Rectal smooth muscle tissue (tissue), 1 donor: Measurements from ENCODE around the gene ARL4A.

ENCODE experiments used
- H3K27ac ChIP-seq: one replicate; pipeline ENCODE4 v1.7.0; 2013; ENCODE audit warnings: low read depth, low read length, inconsistent platforms
- H3K27me3 ChIP-seq: one replicate; pipeline ENCODE4 v1.7.0; 2013; ENCODE audit warnings: low read length; ENCODE audit not compliant: control insufficient read depth, insufficient read depth
- H3K36me3 ChIP-seq: one replicate; pipeline ENCODE4 v1.7.0; 2013; ENCODE audit warnings: low read length; ENCODE audit not compliant: control insufficient read depth, insufficient read depth
- H3K4me1 ChIP-seq: one replicate; pipeline ENCODE4 v1.7.0; 2013; ENCODE audit warnings: low read length; ENCODE audit not compliant: control insufficient read depth, insufficient read depth
- H3K4me3 ChIP-seq: one replicate; pipeline ENCODE4 v1.7.0; 2013; ENCODE audit warnings: low read length
- H3K9ac ChIP-seq: one replicate; pipeline ENCODE4 v1.7.0; 2013; ENCODE audit warnings: low read length

Gene ARL4A

GRCh38 chr7:12725575-12726316, 38.3 kb downstream of the ARL4A start:
- no peaks in the 10 kb centered on the region for H3K27me3 ChIP-seq
- no peaks in the 10 kb centered on the region for H3K36me3 ChIP-seq
- H3K9ac ChIP-seq, result no peak overlapping the region
- H3K4me1 ChIP-seq, result no peaks in the 10 kb centered on the region
- no peak overlapping the region for H3K4me3 ChIP-seq
- H3K27ac ChIP-seq, result no peak overlapping the region

DNA sequence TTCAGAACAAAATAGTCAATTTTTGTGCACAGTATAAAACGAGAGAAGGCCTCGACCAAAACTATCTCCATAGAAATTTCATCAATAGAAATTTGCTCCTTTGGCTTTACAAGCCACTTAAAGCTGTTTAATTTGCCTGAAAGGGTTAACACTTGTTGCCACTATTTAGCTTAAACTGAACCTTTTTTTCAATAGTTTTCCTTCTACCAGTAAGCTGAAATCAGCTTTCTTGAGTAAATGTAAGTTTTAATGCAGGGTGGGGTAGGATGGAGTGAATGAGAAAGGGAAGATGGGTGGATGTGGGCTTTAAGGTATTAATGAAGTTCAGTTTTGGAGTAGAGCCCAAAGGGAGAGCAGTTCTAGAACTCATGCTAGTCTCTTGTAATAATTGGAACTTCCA, 39.5 kb downstream of the ARL4A start:
- Histone ChIP-seq H3K27me3 (no peaks in the 10 kb centered on the region), H3K9ac (no peak overlapping the region), H3K36me3 (no peaks in the 10 kb centered on the region), H3K27ac (no peak overlapping the region), H3K4me1 (no peaks in the 10 kb centered on the region), H3K4me3 (no peak overlapping the region)

DNA sequence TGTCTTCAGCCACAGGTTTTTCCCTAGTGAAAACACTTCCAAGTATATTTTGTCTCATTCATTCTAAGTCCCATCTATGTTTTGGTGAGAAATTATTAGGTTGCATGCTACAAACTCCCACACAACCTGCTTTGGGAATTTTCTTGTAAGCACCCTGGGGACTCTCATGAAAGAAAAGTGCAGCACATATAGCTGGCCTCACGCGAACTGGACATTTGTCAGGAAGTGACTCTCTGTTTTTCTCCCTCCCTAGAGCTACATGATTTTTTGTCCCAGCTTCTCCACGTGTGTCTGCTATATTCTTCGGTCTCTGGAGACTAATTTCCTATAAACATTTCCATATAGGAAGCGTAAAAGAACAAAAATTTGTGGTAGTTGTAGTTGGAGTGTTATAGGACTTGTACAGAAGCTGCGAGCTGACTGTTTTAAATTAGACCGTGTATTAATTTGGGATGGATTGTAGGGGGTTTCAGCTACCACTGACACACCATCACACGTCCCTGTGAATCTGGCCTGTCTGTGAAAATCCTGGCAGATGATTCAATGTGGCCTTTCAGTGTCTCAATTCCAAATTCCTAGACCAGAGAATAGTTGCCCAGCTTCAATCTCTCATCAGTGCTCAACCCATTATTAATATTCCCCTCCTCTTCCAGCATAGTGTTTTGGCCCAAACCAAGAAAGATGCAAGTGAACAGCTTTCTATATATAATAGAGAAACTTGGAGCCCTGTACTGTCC, 40.2 kb downstream of the ARL4A start:
- H3K36me3 ChIP-seq, result no peaks in the 10 kb centered on the region
- no peak overlapping the region for H3K27ac ChIP-seq
- H3K4me1 ChIP-seq, result no peaks in the 10 kb centered on the region
- H3K9ac ChIP-seq, result no peak overlapping the region
- no peaks in the 10 kb centered on the region for H3K27me3 ChIP-seq
- H3K4me3 ChIP-seq, result no peak overlapping the region

GRCh38 chr7:12728192-12728538, 40.7 kb downstream of the ARL4A start:
- Histone ChIP-seq H3K27me3 (no peaks in the 10 kb centered on the region), H3K4me1 (no peaks in the 10 kb centered on the region), H3K27ac (no peak overlapping the region), H3K9ac (no peak overlapping the region), H3K4me3 (no peak overlapping the region), H3K36me3 (no peaks in the 10 kb centered on the region)

GRCh38 chr7:12729112-12729511, 41.7 kb downstream of the ARL4A start:
- Histone ChIP-seq H3K36me3 (no peaks in the 10 kb centered on the region), H3K27ac (no peak overlapping the region), H3K4me3 (no peak overlapping the region), H3K4me1 (no peaks in the 10 kb centered on the region), H3K9ac (no peak overlapping the region), H3K27me3 (no peaks in the 10 kb centered on the region)

DNA sequence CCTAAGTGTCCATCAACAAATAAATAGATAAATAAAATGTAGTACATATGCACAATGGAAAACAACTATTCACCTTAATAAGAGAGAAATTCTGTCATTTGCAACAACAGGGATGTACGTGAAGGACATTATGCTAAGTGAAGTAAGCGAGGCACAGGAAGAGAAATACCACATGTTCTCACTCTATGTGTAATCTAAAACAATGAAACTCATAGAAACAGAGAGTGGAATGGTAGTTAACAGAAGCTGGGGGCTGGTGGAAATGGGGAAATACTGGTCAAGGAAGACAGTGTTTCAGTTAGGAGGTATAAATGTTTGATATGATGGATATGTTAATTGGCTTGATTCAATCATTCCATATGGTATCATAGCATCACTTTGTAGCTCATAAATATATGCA, 43.1 kb downstream of the ARL4A start:
- H3K27ac ChIP-seq, result no peak overlapping the region
- no peak overlapping the region for H3K9ac ChIP-seq
- H3K4me1 ChIP-seq, result no peaks in the 10 kb centered on the region

DNA sequence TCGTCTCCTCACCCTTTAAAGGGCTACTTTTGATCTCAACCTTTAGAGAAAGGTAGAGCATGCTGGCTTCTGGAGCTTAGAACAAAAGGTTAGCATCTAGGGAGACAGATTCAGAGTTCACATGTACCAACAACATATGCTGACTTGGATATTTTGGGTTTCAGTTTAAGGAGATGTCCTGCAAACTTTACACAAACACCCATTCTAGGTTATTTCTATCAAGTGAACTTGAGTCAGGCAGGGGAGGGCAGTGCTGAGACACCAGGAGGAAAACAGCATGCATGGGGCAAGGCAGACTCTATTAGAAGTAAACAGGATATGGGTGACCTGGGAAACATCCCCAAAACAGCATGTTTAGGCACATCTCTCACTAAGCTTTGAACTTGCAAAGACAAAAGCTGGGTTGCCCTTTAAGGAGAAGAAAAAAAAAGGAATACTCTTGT, 43.8 kb downstream of the ARL4A start:
- Histone ChIP-seq H3K27ac (no peak overlapping the region), H3K4me1 (no peaks in the 10 kb centered on the region)

More for the DNA sequence above, 43.1 kb downstream of the ARL4A start:
- H3K36me3 ChIP-seq, result no peaks in the 10 kb centered on the region
- no peak overlapping the region for H3K4me3 ChIP-seq
- no peaks in the 10 kb centered on the region for H3K27me3 ChIP-seq

GRCh38 chr7:12731775-12732174, 44.3 kb downstream of the ARL4A start:
- Histone ChIP-seq H3K27ac (no peak overlapping the region), H3K36me3 (no peaks in the 10 kb centered on the region), H3K27me3 (no peaks in the 10 kb centered on the region), H3K4me1 (no peaks in the 10 kb centered on the region), H3K9ac (no peak overlapping the region), H3K4me3 (no peak overlapping the region)

More for the DNA sequence above, 43.8 kb downstream of the ARL4A start:
- no peak overlapping the region for H3K4me3 ChIP-seq
- no peaks in the 10 kb centered on the region for H3K27me3 ChIP-seq
- H3K9ac ChIP-seq, result no peak overlapping the region
- H3K36me3 ChIP-seq, result no peaks in the 10 kb centered on the region

DNA sequence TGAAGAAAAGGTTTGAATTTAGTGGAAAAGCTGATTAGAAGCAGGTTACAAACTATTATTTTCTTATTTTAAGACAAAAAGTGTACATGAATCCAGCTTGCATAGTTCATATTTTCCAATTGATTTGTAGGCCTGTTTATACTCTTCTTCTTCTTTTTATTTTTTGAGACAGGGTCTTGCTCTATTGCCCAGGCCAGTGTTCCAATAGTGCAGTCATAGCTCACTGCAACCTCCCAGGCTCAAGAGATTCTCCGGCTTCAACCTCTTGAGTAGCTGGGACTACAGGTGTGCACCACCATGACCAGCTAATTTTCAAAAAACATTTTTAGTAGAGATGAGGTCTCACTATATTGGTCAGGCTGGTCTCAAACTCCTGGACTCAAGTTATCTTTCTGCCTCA, 45.0 kb downstream of the ARL4A start:
- no peaks in the 10 kb centered on the region for H3K27me3 ChIP-seq
- H3K4me1 ChIP-seq, result no peaks in the 10 kb centered on the region
- no peak overlapping the region for H3K4me3 ChIP-seq
- H3K9ac ChIP-seq, result no peak overlapping the region
- no peak overlapping the region for H3K27ac ChIP-seq
- H3K36me3 ChIP-seq, result no peaks in the 10 kb centered on the region

- Histone ChIP-seq H3K36me3 (no peaks in the 10 kb centered on the region), H3K4me1 (no peaks in the 10 kb centered on the region), H3K4me3 (no peak overlapping the region), H3K27ac (no peak overlapping the region), H3K9ac (no peak overlapping the region), H3K27me3 (no peaks in the 10 kb centered on the region)
Measured at GRCh38 chr7:12735923-12736322, 48.5 kb downstream of the ARL4A start.

GRCh38 chr7:12737373-12737772, 49.9 kb downstream of the ARL4A start:
- H3K4me3 ChIP-seq, result no peak overlapping the region
- H3K9ac ChIP-seq, result no peak overlapping the region
- no peak overlapping the region for H3K27ac ChIP-seq
- no peaks in the 10 kb centered on the region for H3K27me3 ChIP-seq
- no peaks in the 10 kb centered on the region for H3K36me3 ChIP-seq
- no peaks in the 10 kb centered on the region for H3K4me1 ChIP-seq

DNA sequence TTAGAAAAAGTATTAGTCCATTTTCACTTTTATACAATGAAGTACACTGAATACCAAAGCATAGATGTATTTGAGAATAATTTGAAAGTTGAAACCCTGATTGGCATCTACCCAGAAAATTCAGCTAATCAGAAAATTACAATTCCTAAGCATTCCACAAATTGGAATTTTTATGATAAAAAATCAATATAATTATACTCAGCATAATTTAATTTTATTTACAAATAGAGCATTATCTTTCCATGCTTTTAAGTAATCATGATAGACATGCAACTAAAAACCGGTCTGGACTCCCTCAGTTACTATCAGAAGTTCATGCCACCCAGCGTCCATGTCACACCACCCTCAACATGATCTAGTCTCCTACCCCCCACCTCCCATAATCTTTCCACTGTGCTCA, 50.4 kb downstream of the ARL4A start:
- Histone ChIP-seq H3K36me3 (no peaks in the 10 kb centered on the region), H3K9ac (no peak overlapping the region), H3K4me1 (no peaks in the 10 kb centered on the region), H3K27ac (no peak overlapping the region), H3K4me3 (no peak overlapping the region), H3K27me3 (no peaks in the 10 kb centered on the region)

GRCh38 chr7:12738665-12739064, 51.2 kb downstream of the ARL4A start:
- no peaks in the 10 kb centered on the region for H3K4me1 ChIP-seq
- H3K27ac ChIP-seq, result no peak overlapping the region
- no peaks in the 10 kb centered on the region for H3K27me3 ChIP-seq
- no peak overlapping the region for H3K4me3 ChIP-seq
- H3K9ac ChIP-seq, result no peak overlapping the region
- H3K36me3 ChIP-seq, result no peaks in the 10 kb centered on the region
